ENCODE measurements around the gene ABHD17B.
"Not testable (repeated sequence)": the region's sequence is repeated elsewhere in the genome, so short reads cannot be mapped to it uniquely, and the experiment has no call there.

The ABHD17B gene

DNA sequence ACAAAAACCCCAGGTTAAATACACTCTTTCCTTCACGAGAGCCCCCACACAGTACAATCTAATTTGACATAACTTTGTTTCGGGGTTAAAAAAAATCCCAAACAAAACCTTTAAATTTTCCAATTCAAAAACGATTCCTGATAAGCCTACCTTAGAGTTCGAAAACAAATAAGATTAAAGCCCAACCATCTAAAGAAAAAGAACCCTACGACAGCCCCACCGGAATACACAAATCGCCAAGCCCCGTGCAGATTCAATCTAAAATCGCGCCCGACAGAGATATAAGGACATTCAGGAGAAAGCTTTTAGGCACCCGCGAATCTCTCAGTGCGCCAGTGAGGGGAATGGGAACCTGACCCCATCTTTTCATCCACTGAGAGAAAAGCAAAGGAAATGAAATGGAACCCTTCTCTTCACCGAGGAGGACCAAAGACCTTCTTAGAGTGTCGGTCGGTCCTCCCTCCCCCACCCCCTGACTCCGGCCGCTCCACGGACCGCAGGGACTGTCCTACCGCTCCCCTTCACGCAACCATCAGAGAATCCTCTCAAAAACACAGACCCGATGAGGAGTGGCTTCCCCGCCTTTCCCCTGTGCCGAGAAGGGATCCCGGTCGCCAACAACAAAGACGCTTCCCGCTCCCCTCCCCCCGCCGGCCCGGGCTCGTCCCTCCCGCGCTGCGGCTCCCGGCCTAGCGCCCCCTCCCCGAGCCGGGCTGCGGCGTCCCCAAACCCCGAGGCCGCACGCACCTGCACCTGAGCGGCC is 925 bp downstream of the ABHD17B start:
- no peaks in the 10 kb centered on the region for H3K36me3 ChIP-seq (ENCODE audit: control insufficient read depth, insufficient read depth, low read length)
- H3K27me3 ChIP-seq (ENCODE audit: control insufficient read depth, insufficient read depth, low read length): no peaks in the 10 kb centered on the region
- peak overlapping the region; percentile 84 for H3K27ac ChIP-seq (ENCODE audit: low read depth, low read length)
- peak overlapping the region; percentile 65 for H3K4me3 ChIP-seq (ENCODE audit: low read length)
- peak overlapping the region; percentile 66 for H3K9ac ChIP-seq (ENCODE audit: low read length)
- peaks cover 5% of the 10 kb centered on the region for H3K4me1 ChIP-seq (ENCODE audit: control insufficient read depth, insufficient read depth, low read length)

DNA sequence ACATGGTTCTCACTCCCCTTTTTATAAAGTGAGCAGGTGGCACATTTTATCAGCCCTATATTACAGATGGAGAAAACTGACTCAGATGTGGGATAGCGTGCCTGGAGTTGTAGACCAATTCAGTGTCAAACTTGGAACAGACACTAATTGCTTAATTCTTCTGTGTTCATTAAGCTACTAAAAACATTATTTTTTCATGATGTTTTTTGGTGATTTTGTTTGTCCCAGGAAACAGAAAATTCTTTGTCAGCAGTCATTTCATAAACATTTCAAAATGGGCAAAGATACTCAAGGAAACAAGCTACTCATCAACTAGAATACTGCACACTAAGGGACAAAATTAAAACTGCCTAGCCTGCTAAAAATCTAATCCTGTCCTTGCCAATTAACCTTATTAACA is 2.2 kb downstream of the ABHD17B start:
- no peaks in the 10 kb centered on the region for H3K36me3 ChIP-seq (ENCODE audit: control insufficient read depth, insufficient read depth, low read length)
- no peak overlapping the region for H3K4me3 ChIP-seq (ENCODE audit: low read length)
- no peak overlapping the region for H3K27ac ChIP-seq (ENCODE audit: low read depth, low read length)
- no peak overlapping the region for H3K9ac ChIP-seq (ENCODE audit: low read length)
- H3K4me1 ChIP-seq (ENCODE audit: control insufficient read depth, insufficient read depth, low read length): peaks cover 5% of the 10 kb centered on the region
- H3K27me3 ChIP-seq (ENCODE audit: control insufficient read depth, insufficient read depth, low read length): no peaks in the 10 kb centered on the region

DNA sequence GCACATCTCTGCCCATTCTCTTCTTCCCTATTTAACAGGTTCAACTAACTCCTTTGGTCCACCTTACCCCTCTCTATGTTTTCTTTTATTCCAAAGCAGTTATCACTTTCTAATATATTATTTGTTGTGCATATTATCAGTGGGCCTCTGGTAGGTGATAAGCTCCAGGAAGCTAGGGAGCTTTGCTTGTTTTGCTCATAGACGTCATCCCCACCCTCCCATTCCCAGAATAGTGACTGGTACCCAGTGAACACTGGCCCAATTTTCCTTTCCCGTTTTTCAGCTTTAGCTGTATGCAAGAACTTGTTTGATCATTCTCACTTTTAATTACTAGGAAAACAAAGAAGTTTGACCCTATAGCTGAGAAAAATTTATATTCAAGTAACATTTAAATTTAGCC is 6.9 kb downstream of the ABHD17B start:
- Histone ChIP-seq H3K27me3 (ENCODE audit: control insufficient read depth, insufficient read depth, low read length) (no peaks in the 10 kb centered on the region), H3K4me1 (ENCODE audit: control insufficient read depth, insufficient read depth, low read length) (no peaks in the 10 kb centered on the region), H3K36me3 (ENCODE audit: control insufficient read depth, insufficient read depth, low read length) (no peaks in the 10 kb centered on the region), H3K9ac (ENCODE audit: low read length) (no peak overlapping the region), H3K4me3 (ENCODE audit: low read length) (no peak overlapping the region), H3K27ac (ENCODE audit: low read depth, low read length) (no peak overlapping the region)

DNA sequence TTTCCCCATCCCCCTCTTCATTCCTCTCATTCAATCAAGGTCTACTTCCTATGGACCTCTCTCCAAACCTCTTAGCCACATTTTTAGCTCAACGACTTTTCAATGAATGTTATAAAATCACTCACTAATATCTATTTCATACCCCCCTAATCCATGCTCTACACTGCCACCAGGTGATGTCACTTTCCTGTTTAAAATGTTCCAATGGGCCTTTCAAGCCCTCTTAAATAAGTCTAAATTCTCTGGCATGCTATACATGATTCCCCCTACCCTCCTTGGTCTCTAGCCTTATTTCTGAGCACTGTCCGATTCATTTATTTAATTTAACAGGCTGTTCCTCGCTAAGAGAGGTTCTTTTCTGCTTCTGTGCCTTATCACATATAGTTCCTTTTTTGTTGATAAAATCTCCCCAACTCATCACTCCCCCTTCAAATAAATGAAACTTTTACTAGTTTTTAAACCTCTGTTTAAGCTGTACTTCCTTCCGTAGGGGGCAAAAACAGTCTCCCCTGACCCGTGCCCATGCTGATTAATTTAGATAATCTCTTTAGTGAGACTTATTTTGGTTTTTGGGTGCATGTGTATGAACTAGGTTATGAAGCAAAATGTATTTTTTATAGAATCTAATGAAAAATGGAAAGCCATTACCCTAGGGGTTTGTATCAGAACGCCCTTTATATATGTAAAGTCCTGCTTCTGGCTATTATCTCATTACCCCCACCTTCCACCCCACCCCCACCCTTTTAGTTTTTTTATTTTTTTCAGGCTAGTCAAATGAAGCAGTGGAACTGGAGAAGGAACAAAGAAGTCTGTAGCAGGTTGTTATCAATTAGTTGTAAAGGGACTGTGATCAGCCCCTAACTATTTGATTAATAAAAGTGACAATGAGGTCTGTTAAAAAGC is 9.0 kb downstream of the ABHD17B start:
- H3K36me3 ChIP-seq (ENCODE audit: control insufficient read depth, insufficient read depth, low read length): no peaks in the 10 kb centered on the region
- H3K27me3 ChIP-seq (ENCODE audit: control insufficient read depth, insufficient read depth, low read length): no peaks in the 10 kb centered on the region
- H3K27ac ChIP-seq (ENCODE audit: low read depth, low read length): no peak overlapping the region
- no peaks in the 10 kb centered on the region for H3K4me1 ChIP-seq (ENCODE audit: control insufficient read depth, insufficient read depth, low read length)
- no peak overlapping the region for H3K9ac ChIP-seq (ENCODE audit: low read length)
- no peak overlapping the region for H3K4me3 ChIP-seq (ENCODE audit: low read length)

DNA sequence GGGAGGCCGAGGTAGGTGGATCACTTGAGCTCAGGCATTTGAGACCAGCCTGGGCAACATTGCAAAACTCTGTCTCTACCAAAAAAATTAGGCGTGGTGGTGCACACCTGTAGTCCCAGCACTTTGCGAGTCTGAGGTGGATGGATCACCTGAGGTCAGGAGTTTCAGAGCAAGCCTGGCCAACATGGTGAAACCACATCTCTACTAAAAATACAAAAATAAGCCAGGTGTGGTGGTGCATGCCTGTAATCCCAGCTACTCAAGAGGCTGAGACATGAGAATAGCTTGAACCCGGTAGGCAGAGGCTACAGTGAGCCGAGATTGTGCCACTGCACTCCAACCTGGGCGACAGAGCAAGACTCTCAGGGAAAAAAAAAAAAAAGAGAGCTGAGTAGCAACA is 12.2 kb downstream of the ABHD17B start:
- H3K4me1 ChIP-seq (ENCODE audit: control insufficient read depth, insufficient read depth, low read length); H3K27ac ChIP-seq (ENCODE audit: low read depth, low read length); H3K27me3 ChIP-seq (ENCODE audit: control insufficient read depth, insufficient read depth, low read length); H3K36me3 ChIP-seq (ENCODE audit: control insufficient read depth, insufficient read depth, low read length); H3K4me3 ChIP-seq (ENCODE audit: low read length); H3K9ac ChIP-seq (ENCODE audit: low read length): not testable (repeated sequence)

DNA sequence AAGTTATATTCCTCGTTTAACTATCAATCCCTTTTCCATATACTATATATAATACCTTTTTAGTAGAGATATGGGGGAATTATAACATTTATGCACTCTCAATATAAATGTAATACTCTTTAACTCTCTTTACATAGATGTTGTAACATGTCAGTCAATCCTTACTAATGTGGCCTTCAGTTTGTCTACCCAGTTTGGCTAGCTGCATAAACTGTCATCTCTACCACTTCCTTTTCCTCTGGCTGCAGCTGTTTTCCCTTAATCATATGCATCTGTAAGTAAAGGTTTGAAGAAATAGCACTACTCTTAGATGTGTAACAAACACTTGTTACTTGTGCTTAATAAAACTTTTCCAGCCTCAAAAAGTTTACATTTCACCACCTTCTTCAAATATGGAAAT is 13.4 kb downstream of the ABHD17B start:
- H3K27me3 ChIP-seq (ENCODE audit: control insufficient read depth, insufficient read depth, low read length): no peaks in the 10 kb centered on the region
- no peak overlapping the region for H3K4me3 ChIP-seq (ENCODE audit: low read length)
- no peak overlapping the region for H3K9ac ChIP-seq (ENCODE audit: low read length)
- no peak overlapping the region for H3K27ac ChIP-seq (ENCODE audit: low read depth, low read length)
- H3K4me1 ChIP-seq (ENCODE audit: control insufficient read depth, insufficient read depth, low read length): no peaks in the 10 kb centered on the region
- no peaks in the 10 kb centered on the region for H3K36me3 ChIP-seq (ENCODE audit: control insufficient read depth, insufficient read depth, low read length)

DNA sequence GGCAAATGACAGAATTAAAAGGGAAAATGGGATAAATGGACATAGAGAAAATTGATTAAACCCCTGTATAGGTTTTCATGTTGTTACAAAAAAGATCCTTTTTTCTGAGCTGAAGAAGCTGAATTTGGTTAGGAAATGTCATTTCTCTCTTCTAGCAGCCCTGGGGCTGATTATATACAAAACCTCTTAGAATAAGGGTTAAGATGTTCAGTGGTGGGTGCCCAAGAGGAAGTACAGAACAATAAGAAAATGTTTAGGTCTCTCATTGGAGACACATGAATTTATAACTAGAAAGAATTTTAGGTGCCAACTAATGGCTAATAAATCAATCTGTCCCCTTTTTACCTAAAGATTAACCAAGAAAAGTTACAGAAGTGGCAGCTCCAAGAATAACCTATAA is 14.2 kb downstream of the ABHD17B start:
- no peaks in the 10 kb centered on the region for H3K4me1 ChIP-seq (ENCODE audit: control insufficient read depth, insufficient read depth, low read length)
- H3K27ac ChIP-seq (ENCODE audit: low read depth, low read length): no peak overlapping the region

DNA sequence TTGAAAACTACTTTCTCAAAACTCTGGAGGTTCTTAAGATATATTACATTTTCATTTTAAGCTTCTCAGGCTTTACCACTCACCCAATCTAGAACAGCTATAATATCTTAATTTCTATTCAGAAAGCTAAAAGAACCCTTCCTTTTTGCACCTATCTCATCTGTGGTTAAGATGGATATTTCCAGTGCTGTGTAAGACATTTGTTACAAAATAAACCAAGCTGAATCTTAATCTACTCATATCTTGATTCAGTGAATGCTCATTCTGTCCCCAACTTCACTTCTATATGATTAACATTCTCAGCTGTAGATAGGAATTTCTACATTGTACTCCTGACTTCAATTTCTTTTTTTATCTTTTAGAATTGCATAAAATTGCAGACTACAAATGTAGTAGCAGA is 15.0 kb downstream of the ABHD17B start:
- Histone ChIP-seq H3K36me3 (ENCODE audit: control insufficient read depth, insufficient read depth, low read length) (no peaks in the 10 kb centered on the region), H3K27me3 (ENCODE audit: control insufficient read depth, insufficient read depth, low read length) (no peaks in the 10 kb centered on the region), H3K27ac (ENCODE audit: low read depth, low read length) (no peak overlapping the region), H3K9ac (ENCODE audit: low read length) (no peak overlapping the region), H3K4me3 (ENCODE audit: low read length) (no peak overlapping the region), H3K4me1 (ENCODE audit: control insufficient read depth, insufficient read depth, low read length) (no peaks in the 10 kb centered on the region)

More for the DNA sequence above, 14.2 kb downstream of the ABHD17B start:
- no peak overlapping the region for H3K9ac ChIP-seq (ENCODE audit: low read length)
- H3K4me3 ChIP-seq (ENCODE audit: low read length): no peak overlapping the region
- no peaks in the 10 kb centered on the region for H3K36me3 ChIP-seq (ENCODE audit: control insufficient read depth, insufficient read depth, low read length)
- no peaks in the 10 kb centered on the region for H3K27me3 ChIP-seq (ENCODE audit: control insufficient read depth, insufficient read depth, low read length)

DNA sequence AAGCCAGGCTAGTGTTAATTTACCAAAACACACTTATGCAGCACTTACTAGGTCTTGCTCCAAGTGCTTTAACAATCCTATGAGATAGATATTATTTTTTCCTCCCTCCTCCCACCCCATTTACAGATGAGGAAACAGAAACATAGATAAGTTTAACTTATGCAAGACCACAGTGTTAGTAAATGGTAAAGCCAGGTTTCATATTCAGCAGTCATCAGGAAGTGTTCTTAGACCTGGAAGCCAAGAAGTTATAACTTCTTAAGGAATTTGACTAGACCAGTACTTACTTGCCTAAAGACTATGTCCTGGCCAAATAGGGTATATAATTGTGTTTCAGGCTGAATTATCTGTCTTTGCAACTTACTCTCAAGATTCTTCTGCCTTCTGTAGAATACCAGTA is 15.9 kb downstream of the ABHD17B start:
- Histone ChIP-seq H3K36me3 (ENCODE audit: control insufficient read depth, insufficient read depth, low read length) (no peaks in the 10 kb centered on the region), H3K9ac (ENCODE audit: low read length) (no peak overlapping the region), H3K27me3 (ENCODE audit: control insufficient read depth, insufficient read depth, low read length) (no peaks in the 10 kb centered on the region), H3K4me1 (ENCODE audit: control insufficient read depth, insufficient read depth, low read length) (no peaks in the 10 kb centered on the region), H3K27ac (ENCODE audit: low read depth, low read length) (no peak overlapping the region), H3K4me3 (ENCODE audit: low read length) (no peak overlapping the region)

DNA sequence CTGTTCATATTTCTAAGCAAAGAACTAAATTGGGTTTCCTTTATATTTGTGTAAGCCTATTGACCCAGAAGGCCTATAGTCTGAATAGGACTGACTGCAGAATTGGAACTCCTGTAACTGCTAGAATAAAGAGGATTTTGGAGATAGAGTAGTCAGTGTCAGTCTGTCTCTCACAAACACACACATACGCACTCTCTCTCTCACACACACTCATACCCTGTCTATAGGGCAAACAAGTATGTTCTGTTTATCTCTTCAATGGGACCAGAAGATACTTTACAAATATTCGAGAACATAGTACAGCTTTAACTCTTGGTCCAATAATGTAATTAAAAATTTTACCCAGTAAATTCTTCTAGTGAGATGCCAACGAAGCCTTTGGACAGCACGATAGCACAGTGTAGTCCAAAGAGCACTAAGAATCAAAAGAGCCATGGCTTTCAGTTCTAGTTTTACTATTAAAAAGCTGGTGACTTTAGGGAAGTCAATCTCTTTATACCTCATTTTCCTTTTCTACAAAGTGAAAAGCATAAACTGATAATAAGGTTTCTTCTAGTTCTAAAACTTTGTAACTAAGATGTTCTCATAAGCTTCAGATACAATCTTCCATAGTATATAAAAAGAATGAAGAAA is 19.3 kb downstream of the ABHD17B start:
- Histone ChIP-seq H3K27ac (ENCODE audit: low read depth, low read length) (no peak overlapping the region), H3K27me3 (ENCODE audit: control insufficient read depth, insufficient read depth, low read length) (no peaks in the 10 kb centered on the region)

DNA sequence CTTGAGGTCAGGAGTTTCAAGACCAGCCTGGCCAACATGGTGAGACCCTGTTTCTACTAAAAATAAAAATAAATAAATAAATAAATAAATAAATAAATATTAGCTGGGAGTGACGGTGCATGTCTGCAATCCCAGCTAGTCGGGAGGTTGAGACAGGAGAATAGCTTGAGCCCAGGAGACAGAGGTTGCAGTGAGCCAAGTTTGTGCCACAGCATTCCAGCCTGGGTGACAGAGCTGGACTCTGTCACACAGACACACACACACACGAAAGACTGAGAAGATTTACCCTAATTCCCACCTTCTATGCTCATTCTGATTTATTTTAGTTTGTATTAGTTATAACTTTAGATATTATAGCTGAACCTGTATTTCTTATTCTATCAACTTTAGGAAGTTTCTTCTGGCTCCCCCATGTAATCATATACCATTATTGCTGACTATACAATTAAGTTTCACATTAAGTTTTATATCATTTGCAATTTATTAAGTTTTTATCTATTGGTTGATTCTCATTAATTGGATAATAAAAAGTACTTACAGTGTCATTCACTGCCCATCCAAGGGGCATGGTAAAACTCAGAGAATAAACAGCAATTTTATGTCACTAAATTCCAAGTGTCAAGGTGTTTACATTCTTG is 20.8 kb downstream of the ABHD17B start:
- H3K9ac ChIP-seq (ENCODE audit: low read length): no peak overlapping the region
- H3K27ac ChIP-seq (ENCODE audit: low read depth, low read length): no peak overlapping the region
- no peaks in the 10 kb centered on the region for H3K36me3 ChIP-seq (ENCODE audit: control insufficient read depth, insufficient read depth, low read length)
- H3K4me3 ChIP-seq (ENCODE audit: low read length): no peak overlapping the region
- no peaks in the 10 kb centered on the region for H3K27me3 ChIP-seq (ENCODE audit: control insufficient read depth, insufficient read depth, low read length)
- H3K4me1 ChIP-seq (ENCODE audit: control insufficient read depth, insufficient read depth, low read length): no peaks in the 10 kb centered on the region

More for the DNA sequence above, 19.3 kb downstream of the ABHD17B start:
- Histone ChIP-seq H3K4me3 (ENCODE audit: low read length) (no peak overlapping the region), H3K36me3 (ENCODE audit: control insufficient read depth, insufficient read depth, low read length) (no peaks in the 10 kb centered on the region), H3K4me1 (ENCODE audit: control insufficient read depth, insufficient read depth, low read length) (no peaks in the 10 kb centered on the region), H3K9ac (ENCODE audit: low read length) (no peak overlapping the region)

DNA sequence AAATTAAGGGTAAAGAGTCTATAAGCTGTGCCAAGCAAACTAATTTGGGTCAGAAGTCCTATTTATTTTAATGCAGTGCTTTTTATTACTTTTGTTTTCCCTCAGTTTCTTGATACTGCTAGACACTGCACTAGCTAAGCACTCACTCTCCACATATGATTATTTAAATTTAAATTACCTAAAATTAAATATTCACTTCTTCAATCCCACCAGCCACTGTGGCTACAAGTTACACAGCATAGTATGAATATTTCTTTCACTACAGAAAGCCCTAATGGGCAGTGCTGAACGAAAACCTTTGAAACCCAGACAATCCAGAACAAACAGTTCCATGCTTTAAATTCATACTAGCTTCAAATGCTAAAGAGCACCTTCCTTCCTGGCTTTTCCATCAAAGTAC is 23.6 kb downstream of the ABHD17B start:
- Histone ChIP-seq H3K4me3 (ENCODE audit: low read length) (no peak overlapping the region), H3K27ac (ENCODE audit: low read depth, low read length) (no peak overlapping the region), H3K27me3 (ENCODE audit: control insufficient read depth, insufficient read depth, low read length) (no peaks in the 10 kb centered on the region), H3K9ac (ENCODE audit: low read length) (no peak overlapping the region), H3K36me3 (ENCODE audit: control insufficient read depth, insufficient read depth, low read length) (no peaks in the 10 kb centered on the region), H3K4me1 (ENCODE audit: control insufficient read depth, insufficient read depth, low read length) (no peaks in the 10 kb centered on the region)

All from rectal smooth muscle tissue (tissue), 1 donor.